Endothelial cell (in vitro differentiated cells): ENCODE data around the gene SLC10A4. TPM values are rescaled to one million over a fixed set of nuclear protein-coding genes. Genes with fewer than 3 reads are reported as not detected.

Experiments used
- DNase-seq: peaks from one replicate; pipeline ENCODE4 v3.0.0; 2021; ENCODE audit warnings: low spot score
- H3K27ac Mint-ChIP-seq: one replicate; pipeline ENCODE4 v1.8.0; 2021; ENCODE audit warnings: mixed read lengths, inconsistent platforms; ENCODE audit not compliant: unreplicated experiment
- H3K27me3 Mint-ChIP-seq: one replicate; pipeline ENCODE4 v1.8.0; 2021; ENCODE audit warnings: mild to moderate bottlenecking, moderate library complexity, mixed read lengths, inconsistent platforms; ENCODE audit not compliant: unreplicated experiment
- H3K36me3 Mint-ChIP-seq: one replicate; pipeline ENCODE4 v1.8.0; 2021; ENCODE audit warnings: mild to moderate bottlenecking, low read depth, mixed read lengths, inconsistent platforms; ENCODE audit not compliant: unreplicated experiment
- H3K4me1 Mint-ChIP-seq: one replicate; pipeline ENCODE4 v1.8.0; 2021; ENCODE audit warnings: mild to moderate bottlenecking, mixed read lengths, inconsistent platforms; ENCODE audit not compliant: unreplicated experiment
- H3K4me3 Mint-ChIP-seq: one replicate; pipeline ENCODE4 v1.8.0; 2021; ENCODE audit warnings: mild to moderate bottlenecking, mixed read lengths, inconsistent platforms; ENCODE audit not compliant: unreplicated experiment
- H3K9me3 Mint-ChIP-seq: one replicate; pipeline ENCODE4 v1.8.0; 2021; ENCODE audit warnings: mixed read lengths, inconsistent platforms; ENCODE audit not compliant: unreplicated experiment
- CTCF ChIP-seq: fragments of 200-600 bp; sonication (generic); IDR thresholded peaks from one replicate; pipeline ENCODE4 v1.5.0; 2021; ENCODE audit warnings: antibody characterized with exemption; ENCODE audit not compliant: unreplicated experiment
- total RNA-seq: library from RNA; stranded (reverse); fragmentation: NEBNext Ultra II Directional; extraction: Animal tissue kit (Norgen Biotek cat#: 25700); gene quantifications from one replicate; pipeline ENCODE4 v1.2.1, GENCODE V29; 2021; ENCODE audit not compliant: unreplicated experiment

SLC10A4 gene
- total RNA-seq, 1 donor from 2014 or later: 0.28 TPM

- Mint-ChIP-seq H3K27me3 (peaks cover 28% of the 10 kb centered on the region), H3K27ac (no peak overlapping the region), H3K36me3 (peaks cover 14% of the 10 kb centered on the region), H3K4me1 (no peaks in the 10 kb centered on the region), H3K9me3 (no peaks in the 10 kb centered on the region), H3K4me3 (no peak overlapping the region)
- TF ChIP-seq CTCF: no peak
- no peak for DNase-seq
Observed at GRCh38 chr4:48491514-48492176, 8.5 kb downstream of the SLC10A4 start.

GRCh38 chr4:48493452-48494100 lies 10.4 kb downstream of the SLC10A4 start:
- no peaks in the 10 kb centered on the region for H3K9me3 Mint-ChIP-seq
- no peak overlapping the region for H3K4me3 Mint-ChIP-seq
- H3K36me3 Mint-ChIP-seq: peaks cover 14% of the 10 kb centered on the region
- TF ChIP-seq CTCF: no peak
- peaks cover 21% of the 10 kb centered on the region for H3K27me3 Mint-ChIP-seq
- DNase-seq: no peak
- no peak overlapping the region for H3K27ac Mint-ChIP-seq
- H3K4me1 Mint-ChIP-seq: no peaks in the 10 kb centered on the region

GRCh38 chr4:48495941-48496340 lies 12.8 kb downstream of the SLC10A4 start:
- no peak for DNase-seq
- no peak overlapping the region for H3K27ac Mint-ChIP-seq
- H3K27me3 Mint-ChIP-seq: peaks cover 17% of the 10 kb centered on the region
- H3K36me3 Mint-ChIP-seq: peaks cover 23% of the 10 kb centered on the region
- no peaks in the 10 kb centered on the region for H3K4me1 Mint-ChIP-seq
- no peaks in the 10 kb centered on the region for H3K9me3 Mint-ChIP-seq
- H3K4me3 Mint-ChIP-seq: peak overlapping the region; percentile 11
- no peak for TF ChIP-seq CTCF

- Mint-ChIP-seq H3K27ac (no peak overlapping the region), H3K27me3 (peaks cover 5% of the 10 kb centered on the region), H3K9me3 (no peaks in the 10 kb centered on the region), H3K4me3 (no peak overlapping the region), H3K36me3 (peaks cover 27% of the 10 kb centered on the region), H3K4me1 (no peaks in the 10 kb centered on the region)
- no peak for TF ChIP-seq CTCF
- DNase-seq: no peak
Observed at GRCh38 chr4:48498895-48499294, 15.8 kb downstream of the SLC10A4 start.

GRCh38 chr4:48499551-48500066 lies 16.5 kb downstream of the SLC10A4 start:
- Mint-ChIP-seq H3K36me3 (peaks cover 22% of the 10 kb centered on the region), H3K27ac (no peak overlapping the region), H3K9me3 (no peaks in the 10 kb centered on the region), H3K4me3 (no peak overlapping the region), H3K4me1 (no peaks in the 10 kb centered on the region), H3K27me3 (no peaks in the 10 kb centered on the region)
- TF ChIP-seq CTCF: no peak
- DNase-seq: no peak
